MCF 10A (cell line): ENCODE data around the gene ACHE. TPM values are rescaled to one million over a fixed set of nuclear protein-coding genes. Genes with fewer than 3 reads are reported as not detected.
A peak's percentile ranks its signal among the peaks of the same experiment; 100 is the strongest.

ENCODE experiments used
- BruUV-seq: library from RNA; stranded (reverse); fragments of 400-500 nt; replicated peaks from 2 replicates; lab custom pipeline; 2021; lab: Mats Ljungman, UMichigan
- CTCF ChIA-PET: fragments of 300-600 bp; sonication (Branson Sonifier 250); formaldehyde crosslinking; extraction: SDS; loops from one replicate; lab custom pipeline; 2021; ENCODE audit warnings: antibody characterized with exemption, inconsistent platforms; lab: Yijun Ruan, JAX
- POLR2A ChIA-PET: fragments of 300-600, 350-650 bp; sonication (Branson Sonifier 250); formaldehyde crosslinking; extraction: SDS; loops from one replicate; lab custom pipeline; 2020; ENCODE audit warnings: antibody characterized with exemption, inconsistent platforms; lab: Yijun Ruan, JAX
- DNase-seq: peaks from one replicate; pipeline ENCODE4 v3.0.0-alpha.2; 2018; ENCODE audit not compliant: unreplicated experiment
- H3K27ac Mint-ChIP-seq: one replicate; pipeline ENCODE4 v1.8.0; 2022; ENCODE audit warnings: mild to moderate bottlenecking, low read depth, mixed read lengths; ENCODE audit not compliant: unreplicated experiment
- H3K27me3 Mint-ChIP-seq: one replicate; pipeline ENCODE4 v1.8.0; 2022; ENCODE audit warnings: mixed read lengths; ENCODE audit not compliant: insufficient read depth, unreplicated experiment
- H3K36me3 Mint-ChIP-seq: one replicate; pipeline ENCODE4 v1.8.0; 2022; ENCODE audit warnings: mild to moderate bottlenecking, moderate library complexity, mixed read lengths; ENCODE audit not compliant: insufficient read depth, unreplicated experiment
- H3K4me1 Mint-ChIP-seq: one replicate; pipeline ENCODE4 v1.8.0; 2022; ENCODE audit warnings: mixed read lengths; ENCODE audit not compliant: insufficient read depth, unreplicated experiment
- H3K4me3 Mint-ChIP-seq: one replicate; pipeline ENCODE4 v1.8.0; 2022; ENCODE audit warnings: mild to moderate bottlenecking, moderate library complexity, mixed read lengths; ENCODE audit not compliant: unreplicated experiment
- H3K9me3 Mint-ChIP-seq: one replicate; pipeline ENCODE4 v1.8.0; 2022; ENCODE audit warnings: mixed read lengths; ENCODE audit not compliant: unreplicated experiment
- intact Hi-C: fragments of 100-400 bp; cut with micrococcal nuclease; formaldehyde crosslinking; loops from 2 replicates; pipeline ENCODE4 v1.14.1; 2022
- total RNA-seq: library from RNA; stranded (reverse); gene quantifications from 2 replicates; pipeline ENCODE4 v1.2.3, GENCODE V29; 2022
- TF ChIP-seq, protein P1 (sequence below): fragments of 200-600 bp; IDR thresholded peaks from one replicate; pipeline ENCODE4 v1.8.0; 2022; ENCODE audit warnings: antibody characterized with exemption, mild to moderate bottlenecking; ENCODE audit not compliant: unreplicated experiment

Gene ACHE
- total RNA-seq, 1 experiment from 2014 or later, result 0.30 TPM

GRCh38 chr7:100899432-100899831 is 3.7 kb upstream of the ACHE start:
- TF ChIP-seq, protein P1, sequence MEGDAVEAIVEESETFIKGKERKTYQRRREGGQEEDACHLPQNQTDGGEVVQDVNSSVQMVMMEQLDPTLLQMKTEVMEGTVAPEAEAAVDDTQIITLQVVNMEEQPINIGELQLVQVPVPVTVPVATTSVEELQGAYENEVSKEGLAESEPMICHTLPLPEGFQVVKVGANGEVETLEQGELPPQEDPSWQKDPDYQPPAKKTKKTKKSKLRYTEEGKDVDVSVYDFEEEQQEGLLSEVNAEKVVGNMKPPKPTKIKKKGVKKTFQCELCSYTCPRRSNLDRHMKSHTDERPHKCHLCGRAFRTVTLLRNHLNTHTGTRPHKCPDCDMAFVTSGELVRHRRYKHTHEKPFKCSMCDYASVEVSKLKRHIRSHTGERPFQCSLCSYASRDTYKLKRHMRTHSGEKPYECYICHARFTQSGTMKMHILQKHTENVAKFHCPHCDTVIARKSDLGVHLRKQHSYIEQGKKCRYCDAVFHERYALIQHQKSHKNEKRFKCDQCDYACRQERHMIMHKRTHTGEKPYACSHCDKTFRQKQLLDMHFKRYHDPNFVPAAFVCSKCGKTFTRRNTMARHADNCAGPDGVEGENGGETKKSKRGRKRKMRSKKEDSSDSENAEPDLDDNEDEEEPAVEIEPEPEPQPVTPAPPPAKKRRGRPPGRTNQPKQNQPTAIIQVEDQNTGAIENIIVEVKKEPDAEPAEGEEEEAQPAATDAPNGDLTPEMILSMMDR, result no peak
- BruUV-seq, result no TSS peak
- H3K4me3 Mint-ChIP-seq, result no peak overlapping the region
- DNase-seq, result no peak
- H3K9me3 Mint-ChIP-seq, result no peaks in the 10 kb centered on the region
- peaks cover 36% of the 10 kb centered on the region for H3K27me3 Mint-ChIP-seq
- intact Hi-C loops, result loop anchor here (2.0 kb wide), 1 partner anchor 391 kb away; no protein-coding TSS in a partner anchor
- H3K4me1 Mint-ChIP-seq, result peaks cover 6% of the 10 kb centered on the region
- H3K36me3 Mint-ChIP-seq, result no peaks in the 10 kb centered on the region
- POLR2A ChIA-PET, result interaction anchor here (0.6 kb wide), 1 partner anchor 159 kb away, joined by 3 read pairs; no protein-coding TSS in a partner anchor
- CTCF ChIA-PET, result interaction anchor here (1.5 to 7.1 kb wide), 3 partner anchors 155 to 177 kb away, joined by 6 to 64 read pairs (median 8); no protein-coding TSS in a partner anchor
- H3K27ac Mint-ChIP-seq, result no peak overlapping the region

- CTCF ChIA-PET, result interaction anchor here (0.5 to 7.1 kb wide), 14 partner anchors 16 to 393 kb away, joined by 3 to 64 read pairs (median 3); no protein-coding TSS in a partner anchor
- H3K27me3 Mint-ChIP-seq, result peaks cover 36% of the 10 kb centered on the region
- H3K27ac Mint-ChIP-seq, result no peak overlapping the region
- intact Hi-C loops, result loop anchor here (1.0 to 2.0 kb wide), 3 partner anchors 161 to 393 kb away; no protein-coding TSS in a partner anchor
- H3K9me3 Mint-ChIP-seq, result no peaks in the 10 kb centered on the region
- BruUV-seq, result no TSS peak
- no peak overlapping the region for H3K4me3 Mint-ChIP-seq
- DNase-seq, result no peak
- H3K36me3 Mint-ChIP-seq, result no peaks in the 10 kb centered on the region
- TF ChIP-seq, protein P1, result no peak
- POLR2A ChIA-PET, result interaction anchor here (0.6 kb wide), 1 partner anchor 152 kb away, joined by 3 read pairs; no protein-coding TSS in a partner anchor
- H3K4me1 Mint-ChIP-seq, result peaks cover 6% of the 10 kb centered on the region
Measured at GRCh38 chr7:100897772-100898454, 2.2 kb upstream of the ACHE start.

- peaks cover 6% of the 10 kb centered on the region for H3K4me1 Mint-ChIP-seq
- intact Hi-C loops, result loop anchor here (1.0 kb wide), 2 partner anchors 162 to 180 kb away; no protein-coding TSS in a partner anchor
- POLR2A ChIA-PET, result interaction anchor here (0.6 kb wide), 1 partner anchor 153 kb away, joined by 3 read pairs; no protein-coding TSS in a partner anchor
- H3K36me3 Mint-ChIP-seq, result no peaks in the 10 kb centered on the region
- TF ChIP-seq, protein P1, result peak; percentile 75
- CTCF ChIA-PET, result interaction anchor here (0.6 to 7.1 kb wide), 6 partner anchors 133 to 229 kb away, joined by 3 to 64 read pairs (median 4); no protein-coding TSS in a partner anchor
- no peaks in the 10 kb centered on the region for H3K9me3 Mint-ChIP-seq
- H3K27me3 Mint-ChIP-seq, result peaks cover 36% of the 10 kb centered on the region
- no peak overlapping the region for H3K27ac Mint-ChIP-seq
- no TSS peak for BruUV-seq
- H3K4me3 Mint-ChIP-seq, result no peak overlapping the region
- DNase-seq, result no peak
Measured at GRCh38 chr7:100896732-100897608, 1.3 kb upstream of the ACHE start.
